WTC11 (cell line): ENCODE data around the gene DDX10.

Source experiments
- CBFB ChIP-seq: sonication (generic); formaldehyde crosslinking; IDR thresholded peaks from 2 replicates; pipeline ENCODE4 v1.8.1; 2022; ENCODE audit warnings: mild to moderate bottlenecking, low read depth, missing genetic modification reagents
- TF ChIP-seq, protein P1 (sequence below): fragments of 250-450 bp; sonication (Bioruptor Pico); IDR thresholded peaks from 2 replicates; pipeline ENCODE4 v2.1.2; 2022; ENCODE audit warnings: mild to moderate bottlenecking, moderate library complexity
- TF ChIP-seq, protein P2 (sequence below): fragments of 250-450 bp; sonication (Bioruptor Pico); IDR thresholded peaks from 2 replicates; pipeline ENCODE4 v1.9.0; 2021; ENCODE audit warnings: mild to moderate bottlenecking

DNA sequence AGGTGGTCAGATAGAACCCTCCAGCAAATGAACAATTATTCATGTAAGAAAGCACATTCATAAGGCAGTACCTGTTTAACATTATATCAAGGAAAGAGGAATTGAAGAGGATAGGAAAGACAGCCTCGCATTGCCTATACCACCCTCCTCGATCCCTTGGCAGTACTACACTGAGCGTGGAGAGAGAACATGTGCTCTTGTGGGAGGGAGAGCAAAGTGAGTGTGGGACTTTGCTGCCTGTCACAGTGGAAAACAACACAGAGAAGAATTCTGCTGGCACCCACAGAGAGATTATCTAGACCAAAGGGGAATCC lies 17.5 kb upstream of the DDX10 start:
- TF ChIP-seq, protein P1, sequence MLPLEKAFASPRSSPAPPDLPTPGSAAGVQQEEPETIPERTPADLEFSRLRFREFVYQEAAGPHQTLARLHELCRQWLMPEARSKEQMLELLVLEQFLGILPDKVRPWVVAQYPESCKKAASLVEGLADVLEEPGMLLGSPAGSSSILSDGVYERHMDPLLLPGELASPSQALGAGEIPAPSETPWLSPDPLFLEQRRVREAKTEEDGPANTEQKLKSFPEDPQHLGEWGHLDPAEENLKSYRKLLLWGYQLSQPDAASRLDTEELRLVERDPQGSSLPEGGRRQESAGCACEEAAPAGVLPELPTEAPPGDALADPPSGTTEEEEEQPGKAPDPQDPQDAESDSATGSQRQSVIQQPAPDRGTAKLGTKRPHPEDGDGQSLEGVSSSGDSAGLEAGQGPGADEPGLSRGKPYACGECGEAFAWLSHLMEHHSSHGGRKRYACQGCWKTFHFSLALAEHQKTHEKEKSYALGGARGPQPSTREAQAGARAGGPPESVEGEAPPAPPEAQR, result no peak
- no peak for TF ChIP-seq CBFB
- TF ChIP-seq, protein P2, sequence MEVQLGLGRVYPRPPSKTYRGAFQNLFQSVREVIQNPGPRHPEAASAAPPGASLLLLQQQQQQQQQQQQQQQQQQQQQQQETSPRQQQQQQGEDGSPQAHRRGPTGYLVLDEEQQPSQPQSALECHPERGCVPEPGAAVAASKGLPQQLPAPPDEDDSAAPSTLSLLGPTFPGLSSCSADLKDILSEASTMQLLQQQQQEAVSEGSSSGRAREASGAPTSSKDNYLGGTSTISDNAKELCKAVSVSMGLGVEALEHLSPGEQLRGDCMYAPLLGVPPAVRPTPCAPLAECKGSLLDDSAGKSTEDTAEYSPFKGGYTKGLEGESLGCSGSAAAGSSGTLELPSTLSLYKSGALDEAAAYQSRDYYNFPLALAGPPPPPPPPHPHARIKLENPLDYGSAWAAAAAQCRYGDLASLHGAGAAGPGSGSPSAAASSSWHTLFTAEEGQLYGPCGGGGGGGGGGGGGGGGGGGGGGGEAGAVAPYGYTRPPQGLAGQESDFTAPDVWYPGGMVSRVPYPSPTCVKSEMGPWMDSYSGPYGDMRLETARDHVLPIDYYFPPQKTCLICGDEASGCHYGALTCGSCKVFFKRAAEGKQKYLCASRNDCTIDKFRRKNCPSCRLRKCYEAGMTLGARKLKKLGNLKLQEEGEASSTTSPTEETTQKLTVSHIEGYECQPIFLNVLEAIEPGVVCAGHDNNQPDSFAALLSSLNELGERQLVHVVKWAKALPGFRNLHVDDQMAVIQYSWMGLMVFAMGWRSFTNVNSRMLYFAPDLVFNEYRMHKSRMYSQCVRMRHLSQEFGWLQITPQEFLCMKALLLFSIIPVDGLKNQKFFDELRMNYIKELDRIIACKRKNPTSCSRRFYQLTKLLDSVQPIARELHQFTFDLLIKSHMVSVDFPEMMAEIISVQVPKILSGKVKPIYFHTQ (CRISPR knock-in tag), result no peak
